NCI-H128 (cell line): ENCODE results near the gene RNASET2.
"Not testable (repeated sequence)": the region's sequence is repeated elsewhere in the genome, so short reads cannot be mapped to it uniquely, and the experiment has no call there.

ENCODE experiments used
- DNase-seq: peaks from one replicate; lab custom pipeline; 2025; ENCODE audit not compliant: unreplicated experiment; lab: John Stamatoyannopoulos, UW

The RNASET2 gene

DNA sequence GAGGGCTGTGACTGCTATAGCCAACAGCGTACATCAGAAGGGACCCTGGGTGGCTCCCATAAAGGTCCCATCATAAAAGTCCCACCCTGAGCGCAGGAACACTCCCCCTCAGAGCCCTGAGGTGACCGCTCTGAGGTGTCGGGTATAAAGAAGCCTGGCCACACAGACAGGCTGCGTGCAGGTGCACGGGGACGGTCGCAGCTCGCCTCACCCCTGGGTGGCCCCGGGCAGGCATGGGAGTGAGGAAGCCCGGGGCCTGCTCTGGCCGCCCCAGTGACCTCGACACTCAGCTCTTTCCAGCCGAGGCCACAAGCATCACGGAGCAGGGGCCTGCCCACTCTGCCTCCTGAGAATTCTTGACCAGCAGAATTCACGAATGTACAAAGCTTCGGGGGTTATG is 14.4 kb upstream of the RNASET2 start:
- no peak for DNase-seq

DNA sequence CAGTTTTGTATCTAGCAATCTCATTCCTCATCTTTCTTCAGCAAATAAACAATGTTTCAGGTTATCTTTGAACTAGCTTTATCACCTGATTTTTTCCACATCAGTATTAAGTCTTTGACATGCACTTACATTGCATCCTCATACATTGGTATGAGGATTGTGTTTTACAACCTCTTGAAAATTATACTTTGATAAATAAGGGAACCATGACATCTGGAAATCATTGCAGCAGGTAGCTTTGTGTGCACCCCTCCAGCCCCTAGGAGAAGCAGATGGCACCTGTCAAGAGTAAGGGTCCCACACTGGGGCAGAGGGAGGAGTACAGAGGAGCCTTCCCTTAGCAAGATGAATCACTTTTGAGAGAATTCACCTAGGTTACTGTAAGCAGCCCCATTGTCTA is 13.7 kb upstream of the RNASET2 start:
- no peak for DNase-seq

DNA sequence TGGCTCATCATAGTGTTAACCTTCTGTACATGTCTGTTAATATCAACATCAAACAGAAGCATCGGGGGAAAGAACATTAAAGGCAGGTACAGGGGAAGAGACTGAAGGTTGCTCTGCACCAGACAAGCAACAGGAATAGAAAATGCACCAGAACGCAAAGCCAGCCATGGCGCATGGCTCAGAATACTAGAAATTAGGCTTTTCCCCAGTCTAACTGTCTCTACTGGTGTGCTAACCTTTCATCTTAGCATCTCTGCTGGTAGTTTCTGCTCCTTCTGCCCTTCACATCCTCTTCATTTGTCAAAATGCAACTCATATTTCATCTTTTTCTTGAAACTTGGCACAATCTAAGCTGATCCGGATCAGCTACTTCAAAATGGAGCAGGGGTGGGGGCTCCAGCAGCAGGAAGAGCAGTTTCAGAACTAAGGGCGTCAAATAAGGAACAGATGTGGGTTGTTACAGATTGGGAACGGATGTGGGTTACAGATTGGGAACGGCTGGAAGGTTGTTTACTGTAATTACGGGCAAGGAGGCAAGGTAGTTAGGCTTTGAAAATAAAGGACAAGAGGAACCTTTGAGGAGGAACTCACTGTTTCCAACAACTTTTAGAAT is 13.1 kb upstream of the RNASET2 start:
- no peak for DNase-seq

DNA sequence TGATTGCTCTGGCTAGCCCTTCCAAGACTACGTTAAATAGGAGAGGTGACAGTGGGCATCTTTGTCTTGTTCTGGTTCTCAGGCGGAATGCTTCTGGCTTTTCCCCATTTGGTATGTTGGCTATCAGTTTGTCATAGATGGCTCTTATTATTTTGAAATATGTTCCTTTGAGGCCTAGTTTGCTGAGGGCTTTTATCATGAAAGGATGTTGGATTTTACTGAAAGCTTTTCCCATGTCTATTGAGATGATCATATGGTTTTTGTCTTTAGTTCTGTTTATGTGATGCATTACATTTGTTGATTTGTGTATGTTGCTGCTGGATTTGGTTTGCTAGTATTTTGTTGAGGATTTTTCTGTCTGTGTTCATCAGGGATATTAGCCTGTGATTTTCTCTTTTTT is 9.9 kb upstream of the RNASET2 start:
- no peak for DNase-seq

DNA sequence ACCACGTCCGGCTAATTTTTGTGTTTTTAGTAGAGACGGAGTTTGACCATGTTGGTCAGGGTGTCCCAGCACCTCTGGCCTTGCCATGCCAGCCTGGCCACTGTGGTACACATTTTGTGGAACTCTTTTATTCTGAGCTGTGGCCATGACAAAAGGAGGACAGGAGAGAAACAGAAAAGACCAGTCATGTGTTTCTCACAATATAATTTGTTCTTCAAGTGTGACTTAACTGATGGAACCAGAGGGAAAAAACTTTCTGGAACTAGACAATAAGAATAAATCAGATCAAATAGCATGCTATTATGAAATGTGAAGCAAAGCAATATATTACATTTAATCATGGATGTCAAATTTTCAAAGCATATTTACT is 4.2 kb upstream of the RNASET2 start:
- DNase-seq = no peak

DNA sequence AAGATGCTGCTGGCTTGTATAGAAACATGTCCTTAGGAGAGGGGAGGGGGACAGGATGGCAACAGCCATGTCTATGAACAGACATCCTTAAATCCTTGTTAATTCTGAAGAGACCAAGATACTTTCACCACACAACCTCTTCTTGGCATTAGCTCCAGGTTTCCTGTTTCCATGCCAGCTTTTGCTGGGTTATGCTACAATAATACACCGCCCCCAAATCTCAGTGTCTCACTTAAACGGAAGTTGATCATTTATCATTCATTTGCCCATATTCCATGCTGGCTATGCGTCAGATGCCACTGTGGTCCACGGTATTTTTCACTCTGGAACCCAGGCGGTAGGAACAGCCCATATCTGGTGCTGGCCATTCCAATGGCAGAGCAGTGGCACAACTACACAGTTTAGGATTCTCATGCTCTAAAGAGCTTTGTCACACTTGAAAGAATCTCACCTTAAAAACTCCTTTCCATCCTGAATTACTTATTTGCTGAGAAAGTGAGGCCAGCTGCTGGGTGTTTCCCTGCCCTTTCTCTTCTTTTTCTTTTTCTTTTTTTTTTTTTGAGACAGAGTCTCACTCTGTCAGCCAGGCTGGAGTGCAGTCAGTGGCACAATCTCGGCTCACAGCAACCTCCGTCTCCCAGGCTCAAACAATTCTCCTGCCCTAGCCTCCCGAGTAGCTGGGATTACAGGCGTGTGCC is 3.7 kb upstream of the RNASET2 start:
- no peak for DNase-seq

DNA sequence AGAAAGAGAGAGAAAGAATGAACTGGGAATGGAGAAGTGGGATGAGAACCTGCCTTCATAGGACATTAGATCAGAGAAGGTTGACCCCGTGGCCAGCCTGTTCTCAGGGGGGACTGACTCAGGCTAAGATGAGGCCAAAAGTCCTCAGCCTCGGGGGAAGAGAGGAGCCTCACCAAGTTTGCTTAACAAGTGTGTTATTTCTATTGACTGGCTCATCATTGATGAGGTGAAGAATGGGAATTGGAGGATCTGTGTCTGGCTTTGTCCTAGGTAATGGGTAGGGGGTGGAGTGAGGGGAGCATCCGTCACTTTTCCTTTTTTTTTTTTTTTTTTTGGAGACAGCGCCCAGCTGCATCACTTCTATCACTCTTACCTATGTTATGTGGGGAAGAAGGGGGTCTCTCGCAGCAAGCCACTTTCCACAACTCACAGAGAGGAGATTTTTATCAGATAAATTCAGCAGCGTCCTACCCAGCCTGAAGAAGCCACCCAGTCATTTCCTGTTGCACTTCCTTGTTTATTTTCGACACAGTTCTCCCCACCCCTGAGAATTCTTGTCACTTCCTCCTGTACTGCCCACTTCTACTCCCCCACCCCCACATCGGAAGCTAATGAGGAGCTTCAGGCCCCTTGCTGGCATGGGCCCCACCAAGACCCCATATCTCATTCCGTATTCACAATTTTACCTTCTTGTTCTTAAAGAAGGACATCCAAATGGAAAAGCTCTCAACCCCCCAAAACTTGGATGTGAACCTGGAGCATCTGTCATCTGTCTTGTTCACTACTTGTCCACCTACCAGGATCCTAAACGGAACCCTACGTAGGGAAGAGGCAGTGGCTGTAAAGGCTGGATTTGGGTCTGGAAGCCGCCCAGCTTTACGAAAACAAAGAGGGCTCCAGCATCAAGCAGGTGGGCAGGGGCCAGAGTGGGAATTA is 2.8 kb upstream of the RNASET2 start:
- DNase-seq = no peak

DNA sequence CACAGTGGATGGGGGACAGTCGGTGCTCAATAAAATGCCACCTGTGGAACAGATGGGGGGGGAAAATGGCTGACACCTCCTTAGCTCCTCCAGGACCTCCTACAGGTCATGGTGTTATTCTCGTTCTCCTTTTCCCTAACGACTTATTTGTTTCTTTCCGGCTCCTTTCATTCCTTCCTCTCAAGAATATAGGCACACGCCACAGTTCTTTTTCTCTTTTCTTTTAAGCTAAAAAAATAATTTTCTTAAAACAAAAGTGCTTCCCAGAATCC is 1.4 kb upstream of the RNASET2 start:
- DNase-seq = no peak

DNA sequence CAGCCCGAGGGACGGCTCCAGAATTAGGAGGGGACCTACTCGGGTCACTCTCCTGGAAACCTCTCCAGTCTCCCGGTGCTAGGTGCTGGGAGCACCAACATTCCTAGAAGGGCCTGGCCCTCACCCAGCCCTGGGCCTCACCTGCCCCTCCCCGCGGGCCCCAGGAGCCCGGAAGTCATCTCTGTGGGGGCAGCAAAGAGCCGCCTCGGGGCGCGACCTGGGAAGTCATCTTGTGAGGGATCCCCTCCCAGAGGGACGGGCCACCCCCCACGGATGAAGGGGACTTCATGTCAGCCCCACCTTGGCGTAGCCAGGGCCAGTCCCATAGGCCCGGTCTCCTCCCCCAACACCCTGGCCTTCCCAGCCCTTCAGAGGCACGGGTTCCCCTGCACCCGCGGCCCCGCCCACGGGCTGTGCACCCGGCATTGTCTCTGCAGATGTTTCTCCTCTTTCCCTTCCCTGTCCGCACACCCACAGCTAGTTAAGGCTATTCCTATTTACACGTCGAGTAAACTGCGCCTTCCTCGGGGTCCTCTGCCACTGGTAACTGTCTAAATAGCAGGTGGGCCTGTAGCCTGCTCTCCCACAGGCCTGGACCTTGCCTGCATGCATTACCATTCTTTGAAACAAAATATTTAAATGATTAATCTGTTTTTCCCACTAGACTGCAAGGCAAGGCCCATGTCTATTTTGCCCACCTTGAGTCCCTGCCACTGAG is 896 bp upstream of the RNASET2 start:
- no peak for DNase-seq

DNA sequence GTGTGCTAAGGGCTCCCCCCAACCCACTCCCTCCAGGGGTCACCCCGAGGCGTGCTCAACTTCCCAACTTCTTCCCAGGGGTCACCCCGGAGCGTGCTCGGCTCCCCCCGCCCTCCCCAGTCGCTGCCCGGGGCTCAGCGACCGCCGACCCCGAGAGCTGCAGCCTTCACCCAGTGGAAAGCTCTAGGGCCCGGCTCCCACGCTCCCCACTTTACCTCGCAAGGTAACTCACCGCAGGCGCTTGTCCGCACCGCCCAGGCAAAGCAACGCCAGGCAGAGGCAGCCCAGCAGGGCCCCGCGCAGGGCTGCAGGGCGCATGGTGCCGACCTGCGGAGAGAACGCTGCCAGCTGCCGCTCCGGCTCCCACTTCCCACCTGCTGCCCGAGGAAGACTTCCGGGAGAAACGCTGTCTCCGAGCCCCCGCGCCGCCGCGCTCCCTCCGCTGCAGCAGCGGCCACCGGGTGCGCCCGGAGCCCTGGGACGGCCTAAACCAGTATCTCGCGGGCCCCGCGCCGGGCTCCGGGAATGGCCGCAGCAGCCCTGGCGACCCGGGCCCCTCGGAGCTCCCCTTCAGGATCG is 396 bp downstream of the RNASET2 start:
- DNase-seq = no peak

DNA sequence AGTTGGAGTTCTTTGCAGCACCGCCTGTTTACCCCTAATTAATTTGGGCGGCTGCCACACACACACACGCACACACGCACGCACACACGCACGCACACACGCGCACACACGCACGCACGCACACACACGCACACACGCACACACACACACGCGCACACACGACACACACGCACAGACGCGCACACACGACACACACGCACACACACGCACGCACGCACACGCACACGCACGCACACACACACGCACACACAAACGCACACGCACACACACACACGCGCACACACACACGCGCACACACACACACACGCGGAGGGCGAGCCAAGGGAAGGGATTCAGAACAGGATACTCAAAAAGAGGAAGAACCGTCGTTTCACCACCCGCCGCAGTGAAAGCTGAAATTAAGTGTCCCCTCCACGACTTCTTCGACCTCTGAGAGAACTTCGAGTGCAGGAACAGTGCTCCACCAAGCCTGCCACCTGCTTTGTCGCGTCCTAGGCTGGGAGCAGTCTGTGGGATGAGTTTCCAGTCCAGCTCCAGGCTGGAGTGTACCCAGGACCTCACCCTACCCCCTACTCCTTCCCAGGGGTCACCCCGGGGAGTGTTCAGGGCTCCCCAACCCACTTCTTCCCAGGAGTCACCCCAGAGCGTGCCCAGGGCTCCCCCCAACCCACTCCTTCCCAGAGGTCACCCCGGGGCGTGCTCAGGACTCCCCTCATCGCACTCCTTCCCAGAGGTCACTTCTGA is 1.1 kb downstream of the RNASET2 start:
- DNase-seq = no peak

DNA sequence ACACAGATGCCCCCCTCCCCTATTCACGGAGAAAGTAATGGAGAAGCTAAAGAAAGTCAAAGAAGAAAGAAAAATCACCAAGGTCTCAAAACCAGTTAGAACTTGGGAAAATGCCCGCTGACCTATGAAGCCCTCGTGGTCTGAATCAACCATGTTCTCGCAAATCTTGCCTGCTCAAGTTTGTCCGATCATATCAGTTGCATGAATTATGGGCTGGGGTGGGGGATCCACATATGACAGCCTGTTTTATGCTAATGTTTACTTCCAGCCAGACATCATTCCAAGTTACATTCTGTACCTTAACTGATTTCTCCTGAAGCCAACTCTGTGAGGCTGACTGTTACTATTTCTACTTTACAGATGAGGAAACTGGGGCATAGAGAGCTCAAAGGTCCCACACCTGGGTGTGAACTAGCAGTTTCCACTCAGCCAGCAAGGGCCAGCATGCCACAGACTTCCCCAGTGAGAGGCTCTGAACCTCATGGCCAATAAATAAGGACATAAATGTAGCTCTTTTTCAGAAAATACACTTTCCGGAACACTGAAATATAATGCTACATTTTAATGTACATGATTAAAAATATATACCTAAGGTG is 2.1 kb downstream of the RNASET2 start:
- no peak for DNase-seq

DNA sequence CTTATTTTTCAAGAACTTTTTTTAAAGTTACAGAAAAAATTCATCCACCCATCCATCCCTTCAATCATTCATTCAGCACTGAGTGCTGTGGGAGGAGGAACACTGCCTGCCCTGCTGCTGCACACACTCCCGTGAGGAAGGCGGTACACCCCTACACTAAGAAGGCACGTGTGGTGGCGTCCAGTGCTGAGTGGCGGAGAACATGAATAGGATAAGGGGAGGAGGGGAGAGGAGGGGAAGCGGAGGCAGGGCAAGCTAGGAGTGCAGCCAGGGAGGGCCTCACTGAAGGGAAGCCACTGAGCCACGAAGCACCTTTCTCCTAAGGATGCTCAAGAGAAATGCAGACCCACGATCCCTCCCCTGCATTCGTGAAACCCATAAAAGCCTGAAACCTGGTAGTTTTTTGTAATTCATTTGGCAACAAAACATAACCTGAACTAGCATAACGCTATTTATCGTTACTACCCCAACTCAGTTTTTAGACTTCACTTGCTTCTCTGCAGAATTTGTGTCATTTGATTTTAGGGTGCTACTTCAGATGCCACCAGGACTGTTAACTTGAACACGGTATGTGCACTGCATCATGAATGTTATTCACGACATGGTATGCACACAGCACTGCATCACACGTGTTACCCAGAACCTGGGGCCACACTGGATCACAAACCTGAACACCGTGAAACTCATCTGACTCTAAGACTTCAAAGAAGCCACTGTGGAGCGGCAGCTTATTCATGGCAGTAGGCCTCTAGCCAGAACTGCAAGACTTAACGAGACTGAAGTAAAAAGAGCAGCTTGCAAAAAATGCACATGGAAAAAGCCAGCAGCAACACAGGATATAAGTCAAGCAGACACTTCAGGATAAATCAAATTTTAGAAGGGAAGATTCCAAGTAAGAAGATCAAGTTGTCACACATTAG is 3.5 kb downstream of the RNASET2 start:
- no peak for DNase-seq

DNA sequence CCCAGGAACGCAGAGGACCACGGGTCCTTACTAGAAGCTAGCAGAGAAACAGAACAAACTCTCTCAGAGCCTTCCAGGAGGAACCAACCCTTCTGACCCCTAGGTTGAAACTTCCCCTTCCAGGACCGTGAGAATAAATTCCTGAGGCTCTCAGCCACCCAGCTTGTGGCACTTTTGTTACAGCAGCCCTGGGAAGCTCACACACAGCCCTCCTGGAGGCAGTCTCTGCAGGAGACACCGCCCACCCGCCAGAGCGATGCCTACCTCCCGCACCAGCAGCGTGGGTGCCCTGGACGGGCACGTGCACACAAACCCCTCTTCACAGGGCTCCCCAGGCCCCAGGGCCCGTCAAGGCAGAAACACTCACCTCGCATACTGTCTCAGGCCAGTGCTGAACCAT is 4.2 kb downstream of the RNASET2 start:
- no peak for DNase-seq

DNA sequence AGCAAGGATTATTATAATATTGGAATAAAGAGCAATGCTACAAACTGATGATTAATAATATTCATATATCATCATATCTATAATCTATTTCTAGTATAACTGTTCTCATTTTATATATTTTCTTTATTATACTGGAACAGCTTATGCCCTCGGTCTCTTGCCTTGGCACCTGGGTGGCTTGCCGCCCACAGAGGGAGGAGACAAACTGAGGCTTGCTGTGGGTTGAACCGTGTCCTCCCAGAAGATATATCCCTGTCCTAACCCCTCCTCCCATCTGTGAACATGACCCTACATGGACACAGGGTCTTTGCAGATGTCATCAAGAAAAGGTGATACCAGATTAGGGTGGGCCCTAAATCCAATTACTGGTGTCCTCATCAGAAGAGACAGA is 4.7 kb downstream of the RNASET2 start:
- DNase-seq = no peak

DNA sequence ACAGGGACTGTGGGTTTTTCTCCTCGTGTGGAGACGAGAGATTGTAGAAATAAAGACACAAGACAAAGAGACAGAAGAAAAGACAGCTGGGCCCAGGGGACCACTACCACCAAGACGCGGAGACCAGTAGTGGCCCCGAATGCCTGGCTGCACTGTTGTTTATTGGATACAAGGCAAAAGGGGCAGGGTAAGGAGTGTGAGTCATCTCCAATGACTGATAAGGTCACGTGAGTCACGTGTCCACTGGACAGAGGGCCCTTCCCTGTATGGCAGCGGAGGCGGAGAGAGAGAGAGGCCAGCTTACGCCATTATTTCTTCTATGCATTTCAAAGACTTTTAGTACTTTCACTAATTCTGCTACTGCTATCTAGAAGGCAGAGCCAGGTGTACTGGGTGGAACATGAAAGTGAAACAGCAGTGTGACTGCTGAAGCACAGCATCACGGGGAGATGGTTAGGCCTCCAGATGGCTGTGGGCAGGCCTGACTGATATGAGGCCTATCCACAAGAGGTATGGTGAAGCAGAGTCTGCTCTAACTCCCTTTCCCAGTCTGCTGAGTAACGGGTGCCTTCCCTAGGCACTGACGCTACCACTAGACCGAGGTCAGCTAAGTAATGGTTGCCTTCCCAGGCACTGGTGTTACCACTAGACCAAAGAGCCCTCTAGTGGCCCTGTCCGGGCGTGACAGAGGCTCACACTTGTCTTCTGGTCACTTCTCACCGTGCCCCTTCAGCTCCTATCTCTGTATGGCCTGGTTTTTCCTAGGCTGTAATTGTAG is 5.3 kb downstream of the RNASET2 start:
- not testable (repeated sequence) for DNase-seq

DNA sequence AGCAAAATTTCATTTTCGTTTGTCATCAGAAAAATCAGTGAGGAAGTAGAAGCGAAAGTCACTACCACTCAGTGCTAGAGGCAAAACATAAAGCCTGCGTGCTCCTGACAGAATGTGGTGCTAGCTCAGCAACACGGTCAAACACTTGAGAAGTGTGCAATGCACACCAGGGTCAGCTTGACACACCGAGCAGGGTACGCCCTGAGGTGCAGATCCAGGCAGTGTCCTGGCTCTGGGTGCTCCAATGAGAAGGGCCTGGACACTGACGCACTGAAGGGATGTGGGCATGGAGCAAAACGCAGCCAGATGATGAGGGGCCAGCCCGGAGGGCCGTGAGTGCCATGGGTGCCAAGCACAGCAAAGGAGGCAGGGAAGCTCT is 5.9 kb downstream of the RNASET2 start:
- DNase-seq = no peak
